ENCODE data around the gene TAF11L2.

GRCh38 chr5:17477573-17478265 lies 20.3 kb upstream of the TAF11L2 start:
- no peak for TF ChIP-seq CTCF (conservative IDR thresholded peaks at IDR 0.05 in 1 of 2, IDR thresholded peaks at IDR 0.05 in 1 of 2; ENCODE audit: extremely low read depth in 1 of 2, insufficient read depth in 1 of 2, low read depth in 1 of 2, low read length in 2 of 2)
- TF ChIP-seq EZH2 (IDR thresholded peaks at IDR 0.05; ENCODE audit: borderline replicate concordance, low read length), result no peak

All from mammary epithelial cell (primary cell).